Left renal cortex interstitium (tissue), 4 donors: ENCODE results near the gene GEMIN7. TPM values are rescaled to one million over a fixed set of nuclear protein-coding genes. Genes with fewer than 3 reads are reported as not detected.
"Not testable (repeated sequence)": the region's sequence is repeated elsewhere in the genome, so short reads cannot be mapped to it uniquely, and the experiment has no call there.

ENCODE experiments used
- DNase-seq, 4 donors: peaks; one replicate each; pipeline ENCODE4 v3.0.0-alpha.2; 2013; ENCODE audit warnings: low read depth in 4 of 4, low spot score in 2 of 4, missing footprints in 1 of 4
- polyA plus RNA-seq, 4 donors: library from polyadenylated mRNA; unstranded; fragments of 120-200 nt; gene quantifications; one replicate each; pipeline ENCODE4 v1.2.1, GENCODE V29; 2013; ENCODE audit not compliant: insufficient read length in 4 of 4

The GEMIN7 gene
- polyA plus RNA-seq, 4 donors, result 19.2 to 25.0 (median 22.6) TPM

DNA sequence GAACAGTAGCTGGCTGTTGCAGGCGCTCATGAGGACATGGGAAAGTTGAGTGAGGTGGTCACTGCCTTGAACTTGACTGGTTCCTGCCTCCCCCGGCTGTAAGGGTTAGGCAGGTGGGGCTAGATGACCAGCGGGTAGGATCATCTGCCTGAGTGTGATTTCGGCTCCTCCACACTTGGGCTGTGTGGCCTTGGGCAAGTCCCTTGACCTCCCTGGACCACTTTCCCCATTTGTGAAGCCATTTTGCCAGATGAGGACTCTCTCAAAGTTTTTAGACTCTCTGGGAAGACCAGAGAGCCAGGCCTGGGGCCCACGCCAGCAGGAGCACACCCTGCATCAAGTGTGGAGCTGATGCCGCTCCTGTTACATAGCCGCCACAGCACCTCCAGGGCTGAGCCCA lies 23.4 kb downstream of the GEMIN7 start:
- DNase-seq, result no peak

- DNase-seq, result no peak
These were observed 24.1 kb downstream of the GEMIN7 start for GRCh38 chr19:45103156-45103507.

DNA sequence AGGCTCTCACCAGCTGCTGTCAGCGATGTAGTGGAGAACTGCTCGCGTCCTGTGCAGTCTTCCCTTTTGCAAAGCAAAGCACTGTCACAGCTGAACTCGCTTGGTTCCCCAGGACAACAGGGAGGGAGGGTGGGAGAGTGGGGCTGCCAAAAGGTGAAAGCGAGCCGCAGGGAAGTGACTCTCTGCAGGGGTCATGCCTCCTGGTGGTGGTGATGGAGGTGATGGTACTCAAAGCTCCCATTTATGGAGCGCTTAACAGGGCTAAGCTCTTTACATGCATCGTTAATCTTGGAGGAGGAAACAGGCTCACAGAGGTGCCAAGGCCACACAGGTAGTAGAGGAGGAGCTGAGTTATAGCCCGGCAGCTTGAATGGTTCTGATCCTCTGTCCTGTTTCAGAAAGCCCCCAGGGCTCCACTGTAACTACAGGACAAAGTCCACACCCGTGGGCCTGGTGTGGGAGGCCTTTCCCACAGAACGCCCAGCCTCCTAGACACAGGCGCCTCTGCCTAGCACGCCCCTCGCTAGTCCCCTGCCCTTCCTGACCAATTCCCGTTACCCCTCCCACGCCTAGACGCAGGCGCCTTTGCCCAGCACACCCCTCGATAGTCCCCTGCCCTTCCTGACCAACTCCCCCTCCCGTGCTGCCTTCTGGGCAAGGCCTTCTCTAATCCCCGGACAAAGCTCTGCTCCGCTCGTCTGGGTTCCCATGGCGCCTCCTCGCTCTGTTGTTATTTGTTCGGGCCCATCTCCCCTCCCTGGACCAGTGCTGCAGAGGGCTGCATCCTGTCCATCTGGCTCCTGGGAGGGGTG lies 24.7 kb downstream of the GEMIN7 start:
- DNase-seq, result no peak

GRCh38 chr19:45104658-45105349 lies 25.7 kb downstream of the GEMIN7 start:
- no peak for DNase-seq

DNA sequence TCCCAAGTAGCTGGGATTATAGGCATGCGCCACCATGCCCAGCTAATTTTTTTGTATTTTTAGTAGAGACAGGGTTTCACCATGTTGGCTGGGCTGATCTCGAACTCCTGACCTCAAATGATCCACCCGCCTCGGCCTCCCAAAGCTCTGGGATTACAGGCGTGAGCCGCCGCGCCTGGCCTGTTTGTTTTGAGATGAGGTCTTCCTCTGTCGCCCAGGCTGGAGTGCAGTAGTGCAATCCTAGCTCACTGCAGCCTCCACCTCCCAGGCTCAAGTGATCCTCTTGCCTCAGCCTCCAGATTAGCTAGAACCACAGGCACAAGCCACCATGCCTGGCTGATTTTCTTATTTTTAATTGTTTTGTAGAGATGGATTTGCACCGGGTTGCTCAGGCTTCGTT lies 27.3 kb downstream of the GEMIN7 start:
- DNase-seq, result not testable (repeated sequence)

DNA sequence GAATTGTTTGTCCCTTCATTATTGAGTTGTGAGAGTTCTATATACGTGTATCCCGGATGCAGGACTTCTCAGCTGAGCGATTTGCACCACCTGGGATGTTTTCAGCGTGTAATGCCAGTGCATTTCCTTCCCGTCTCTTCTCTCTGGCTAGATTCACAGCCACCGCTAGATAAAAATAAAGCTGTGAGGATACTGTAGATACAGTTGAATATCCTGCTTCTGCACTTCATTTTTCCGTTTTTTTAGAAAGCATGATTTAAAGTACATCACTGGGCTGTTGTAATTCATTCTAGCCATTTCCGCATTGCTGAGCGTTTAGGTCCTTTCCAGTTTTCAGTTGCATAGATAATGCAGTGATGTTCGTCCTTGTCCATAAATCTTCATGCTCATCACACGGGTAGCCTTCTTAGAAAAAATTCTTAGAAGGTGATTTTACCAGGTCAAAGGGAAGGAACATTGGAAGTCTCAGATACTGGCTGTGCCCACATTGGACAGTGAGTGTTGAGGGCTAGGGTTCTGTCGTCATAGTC lies 28.6 kb downstream of the GEMIN7 start:
- no peak for DNase-seq

DNA sequence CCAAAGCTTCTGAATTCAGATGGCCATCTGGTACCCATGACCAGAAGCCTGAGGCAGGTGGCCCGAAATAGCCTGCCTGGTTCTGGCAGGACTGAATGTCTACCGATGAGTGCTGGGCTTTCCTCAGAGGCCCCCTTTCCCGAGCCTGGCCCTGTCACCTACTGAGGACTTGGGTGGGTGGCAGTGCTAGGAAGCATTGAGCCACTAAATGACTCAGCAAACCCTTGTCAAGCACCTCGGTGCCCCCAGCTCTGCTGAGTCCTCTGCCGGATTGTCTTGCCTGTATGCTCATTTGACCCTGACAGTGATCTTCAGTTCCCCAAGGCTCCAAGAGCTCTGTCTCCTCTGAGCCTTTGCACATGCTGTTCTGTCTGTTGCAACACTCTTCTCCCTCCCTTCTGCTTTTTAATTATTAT lies 31.8 kb downstream of the GEMIN7 start:
- DNase-seq, result no peak

- no peak for DNase-seq
These were observed 33.2 kb downstream of the GEMIN7 start for GRCh38 chr19:45112111-45112827.

- DNase-seq, result no peak
These were observed 34.6 kb downstream of the GEMIN7 start for GRCh38 chr19:45113628-45114027.

DNA sequence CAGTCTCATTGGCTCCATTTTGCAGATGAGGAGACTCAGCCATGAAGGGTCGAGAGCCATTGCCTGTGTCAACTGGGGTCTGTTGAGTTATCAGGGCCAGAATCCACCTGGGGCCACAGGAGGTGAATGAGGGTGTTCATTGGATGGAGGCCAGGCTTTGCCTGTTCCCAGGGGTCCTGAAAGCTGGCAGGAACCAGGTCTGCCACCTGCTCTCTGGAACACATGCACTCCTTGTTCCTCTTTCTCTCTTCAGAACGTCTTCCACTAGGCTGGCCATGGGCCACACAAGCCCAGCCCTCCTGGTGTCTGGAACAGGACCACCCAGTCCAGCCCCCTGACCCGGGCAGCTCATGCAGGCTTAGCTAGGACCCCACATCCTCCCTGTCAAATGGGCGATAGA lies 35.1 kb downstream of the GEMIN7 start:
- no peak for DNase-seq

DNA sequence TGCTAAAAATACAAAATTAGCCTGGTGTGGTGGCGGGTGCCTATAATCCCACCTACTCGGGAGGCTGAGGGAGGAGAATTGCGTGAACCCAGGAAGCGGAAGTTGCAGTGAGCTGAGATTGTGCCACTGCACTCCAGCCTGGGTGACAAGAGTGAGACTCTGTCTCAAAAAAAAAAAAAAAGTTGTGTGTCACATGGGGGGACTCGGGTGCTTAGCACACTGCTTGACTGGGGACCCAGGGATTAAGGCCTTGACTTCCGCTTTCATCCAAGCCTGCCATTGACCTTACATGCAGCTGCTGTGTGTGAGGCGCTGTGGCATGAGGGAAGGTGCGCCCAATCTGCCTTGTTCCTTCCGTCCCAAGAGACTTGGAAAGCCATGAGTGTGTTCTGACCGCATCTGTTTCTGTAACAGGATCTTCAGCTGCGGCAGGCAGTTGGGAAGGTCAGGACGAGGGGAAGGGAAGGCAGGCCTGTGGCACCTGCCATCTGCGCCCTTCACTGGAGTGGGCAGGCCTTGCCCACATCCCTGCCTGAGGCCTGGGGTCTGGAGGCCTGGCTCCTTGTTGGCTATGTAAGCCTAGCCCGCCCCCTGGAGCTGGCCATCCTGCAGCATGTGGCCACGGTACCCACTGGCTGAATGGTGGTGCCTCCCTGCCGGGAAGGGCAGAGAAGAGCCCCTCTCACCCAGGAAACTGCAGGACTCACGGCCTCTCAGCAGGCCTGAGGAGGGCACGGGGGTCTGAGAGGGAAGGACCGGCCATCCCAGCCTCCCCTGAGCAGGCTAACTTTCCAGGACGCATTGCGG lies 37.0 kb downstream of the GEMIN7 start:
- no peak for DNase-seq

- DNase-seq, result no peak
These were observed 38.1 kb downstream of the GEMIN7 start for GRCh38 chr19:45117167-45117594.

GRCh38 chr19:45117671-45118070 lies 38.6 kb downstream of the GEMIN7 start:
- DNase-seq, result no peak

DNA sequence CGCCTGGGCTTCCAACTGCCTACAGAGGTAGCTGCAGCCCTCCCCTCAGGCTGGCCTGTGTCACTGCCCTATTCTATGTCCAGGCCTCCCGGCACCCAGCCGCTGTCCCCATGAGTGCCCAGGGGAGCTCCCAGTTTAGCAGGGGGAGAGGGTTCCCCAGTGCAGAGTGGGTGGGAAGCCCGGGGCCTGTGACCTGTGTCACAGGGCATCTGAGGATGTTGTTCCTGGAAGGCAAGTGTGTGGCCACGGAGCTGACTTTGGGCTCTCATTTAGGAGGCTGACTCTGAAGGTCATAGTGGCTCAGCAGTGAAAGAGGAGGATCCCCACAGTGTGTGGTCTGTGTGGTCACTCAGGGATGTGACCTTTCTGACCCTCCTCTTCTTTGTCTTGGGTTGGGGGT lies 39.0 kb downstream of the GEMIN7 start:
- no peak for DNase-seq

DNA sequence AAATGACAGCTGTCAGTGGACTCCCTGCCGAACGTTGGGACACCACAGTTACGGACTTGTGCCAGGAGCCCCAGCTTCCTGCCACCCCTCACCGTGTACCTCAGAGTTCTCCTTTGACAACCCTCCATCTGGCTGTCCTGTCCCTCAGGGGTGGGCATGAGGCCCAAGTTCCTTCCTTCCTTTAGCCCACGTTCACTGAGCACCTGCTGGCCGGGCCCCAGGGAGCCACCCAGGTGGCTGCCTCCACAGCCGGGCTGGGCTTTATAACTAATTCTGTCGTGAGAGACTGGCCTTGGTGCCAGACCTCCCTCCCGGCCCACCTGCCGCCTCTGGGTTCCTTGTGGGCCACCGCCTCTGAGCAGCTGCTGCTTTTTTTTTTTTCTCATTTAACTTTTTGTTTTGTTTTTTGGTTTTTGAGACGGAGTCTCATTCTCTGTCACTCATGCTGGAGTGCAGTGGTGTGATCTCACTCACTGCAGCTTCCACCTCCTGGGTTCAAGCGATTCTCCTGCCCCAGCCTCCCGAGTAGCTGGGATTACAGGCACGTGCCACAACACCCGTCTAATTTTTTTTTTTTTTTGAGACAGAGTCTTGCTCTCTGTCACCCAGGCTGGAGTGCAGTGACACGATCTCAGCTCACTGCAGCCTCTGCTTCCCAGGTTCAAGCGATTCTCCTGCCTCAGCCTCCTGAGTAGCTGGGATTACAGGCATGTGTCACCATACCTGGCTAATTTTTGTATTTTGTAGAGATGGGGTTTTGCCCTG lies 39.7 kb downstream of the GEMIN7 start:
- not testable (repeated sequence) for DNase-seq

- DNase-seq, result no peak
These were observed 40.5 kb downstream of the GEMIN7 start for GRCh38 chr19:45119582-45119981.

GRCh38 chr19:45121827-45122345 lies 42.8 kb downstream of the GEMIN7 start:
- no peak for DNase-seq

DNA sequence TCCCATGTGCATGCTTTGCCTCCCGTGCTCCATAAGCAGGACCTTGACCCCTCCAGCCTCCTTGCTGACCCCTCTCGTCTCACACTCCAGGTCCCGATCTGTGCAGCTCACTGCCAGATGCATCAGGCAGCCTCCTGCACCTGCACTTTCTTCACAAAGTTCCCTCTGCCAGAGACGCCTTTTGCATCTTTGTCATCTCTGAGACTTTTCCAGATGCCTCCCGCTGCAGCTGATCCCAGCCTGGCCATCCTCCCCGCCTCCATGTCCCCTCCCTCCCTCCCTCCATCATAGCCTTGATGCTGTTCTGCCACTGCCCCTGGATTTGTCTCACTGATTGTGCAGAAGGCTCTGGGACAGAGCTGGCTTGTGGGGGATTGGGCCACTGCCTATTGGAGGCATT lies 43.8 kb downstream of the GEMIN7 start:
- DNase-seq, result no peak

DNA sequence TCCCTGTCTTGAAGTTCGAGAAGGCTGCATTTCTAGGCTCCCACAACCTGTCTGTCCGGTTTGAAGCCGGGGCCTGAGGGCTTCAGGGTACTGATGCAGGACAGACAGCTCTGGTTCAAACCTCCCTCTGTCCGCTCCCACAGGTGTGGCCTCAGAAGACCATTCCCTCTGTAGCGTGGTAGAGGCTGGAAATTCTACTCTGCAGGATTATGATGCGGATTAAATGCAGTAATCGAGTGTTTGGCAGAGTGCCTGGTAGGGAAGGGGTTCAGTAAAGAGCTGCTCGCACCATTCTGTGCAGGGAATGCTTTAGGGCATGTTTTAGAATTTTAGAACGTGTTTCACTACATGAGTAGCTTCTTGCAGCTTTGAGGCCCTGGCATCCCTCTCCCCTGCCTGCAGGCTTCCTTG lies 44.4 kb downstream of the GEMIN7 start:
- DNase-seq, result no peak
